Measurements from ENCODE around the gene GNAO1. TPM values are rescaled to one million over a fixed set of nuclear protein-coding genes. Genes with fewer than 3 reads are reported as not detected.

GNAO1 gene
- total RNA-seq, 1 experiment from 2014 or later, result not detected

DNA sequence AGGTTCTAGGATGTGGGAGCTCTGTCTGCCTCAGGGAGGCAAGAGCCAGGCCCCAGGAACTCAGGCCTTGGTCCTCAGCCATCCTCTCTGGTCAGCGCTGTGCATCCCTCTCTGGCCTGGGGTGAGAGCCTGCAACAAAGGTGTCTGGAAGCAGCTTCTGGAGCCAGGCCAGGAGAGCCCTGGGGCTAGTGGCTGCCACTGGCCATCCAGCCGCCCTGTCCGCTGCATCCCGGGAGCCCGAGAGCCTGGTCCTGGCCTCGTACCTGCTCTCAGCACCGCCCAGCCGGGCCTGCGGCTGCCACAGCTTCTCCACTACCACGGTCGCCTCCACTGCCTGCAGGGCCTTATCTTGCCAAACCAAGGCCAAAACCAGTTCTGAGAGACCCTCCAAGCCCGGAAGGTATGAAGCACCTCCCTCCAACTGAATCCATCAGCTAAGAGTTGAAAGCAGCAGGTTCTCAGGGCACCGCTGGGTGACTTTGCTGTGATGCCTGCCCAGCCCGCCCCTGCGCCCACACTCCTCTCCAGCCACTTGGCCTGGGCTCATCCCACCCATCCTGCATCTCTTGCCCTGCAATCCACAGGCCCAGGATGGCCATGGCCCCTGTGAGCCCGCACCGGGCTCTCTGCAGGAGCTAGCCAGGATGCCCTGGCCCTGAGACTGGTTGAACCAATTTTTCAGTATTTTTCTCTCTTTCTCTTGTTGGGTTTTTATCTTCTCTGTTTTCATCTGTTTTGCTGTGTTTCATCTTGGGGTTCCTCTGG, 148.3 kb downstream of the GNAO1 start:
- no peaks in the 10 kb centered on the region for H3K79me2 ChIP-seq (ENCODE audit: low read length)
- H2AFZ ChIP-seq (ENCODE audit: low read length), result no peak overlapping the region
- no TSS peak for BruUV-seq (replicated peaks)
- TF ChIP-seq EZH2 (IDR thresholded peaks at IDR 0.05; ENCODE audit: low read length, unreplicated experiment) (no peak), EZH2phosphoT487 (IDR thresholded peaks at IDR 0.05; ENCODE audit: borderline replicate concordance, low read length) (no peak)
- TF ChIP-seq, protein P1, sequence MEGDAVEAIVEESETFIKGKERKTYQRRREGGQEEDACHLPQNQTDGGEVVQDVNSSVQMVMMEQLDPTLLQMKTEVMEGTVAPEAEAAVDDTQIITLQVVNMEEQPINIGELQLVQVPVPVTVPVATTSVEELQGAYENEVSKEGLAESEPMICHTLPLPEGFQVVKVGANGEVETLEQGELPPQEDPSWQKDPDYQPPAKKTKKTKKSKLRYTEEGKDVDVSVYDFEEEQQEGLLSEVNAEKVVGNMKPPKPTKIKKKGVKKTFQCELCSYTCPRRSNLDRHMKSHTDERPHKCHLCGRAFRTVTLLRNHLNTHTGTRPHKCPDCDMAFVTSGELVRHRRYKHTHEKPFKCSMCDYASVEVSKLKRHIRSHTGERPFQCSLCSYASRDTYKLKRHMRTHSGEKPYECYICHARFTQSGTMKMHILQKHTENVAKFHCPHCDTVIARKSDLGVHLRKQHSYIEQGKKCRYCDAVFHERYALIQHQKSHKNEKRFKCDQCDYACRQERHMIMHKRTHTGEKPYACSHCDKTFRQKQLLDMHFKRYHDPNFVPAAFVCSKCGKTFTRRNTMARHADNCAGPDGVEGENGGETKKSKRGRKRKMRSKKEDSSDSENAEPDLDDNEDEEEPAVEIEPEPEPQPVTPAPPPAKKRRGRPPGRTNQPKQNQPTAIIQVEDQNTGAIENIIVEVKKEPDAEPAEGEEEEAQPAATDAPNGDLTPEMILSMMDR (conservative IDR thresholded peaks at IDR 0.05; ENCODE audit: low read depth, low read length), result no peak
- ATAC-seq (no peak), DNase-seq (no peak)
- no peaks in the 10 kb centered on the region for H3K36me3 ChIP-seq (ENCODE audit: low read depth, low read length)
- H3K9me2 ChIP-seq (replicated peaks; ENCODE audit: low read length), result no peaks in the 10 kb centered on the region
- H3K27ac ChIP-seq (ENCODE audit: low read length), result no peak overlapping the region
- intact Hi-C loops (cut with micrococcal nuclease), result no loop called here
- ChIA-PET POLR2A (ENCODE audit: unreplicated experiment) (no interaction called here), CTCF (no interaction called here)
- H3K9ac ChIP-seq (ENCODE audit: low read length), result no peak overlapping the region
- no peak overlapping the region for H3K4me2 ChIP-seq (ENCODE audit: low read length)
- H3K4me1 ChIP-seq (ENCODE audit: insufficient read depth, low read length), result peaks cover 11% of the 10 kb centered on the region; the same call in 1 of the 2 replicates
- no peaks in the 10 kb centered on the region for H3K9me3 ChIP-seq (ENCODE audit: low read length)
- H3F3A ChIP-seq (ENCODE audit: low read length, unreplicated experiment), result no peaks in the 10 kb centered on the region
- no peak overlapping the region for H3K4me3 ChIP-seq (ENCODE audit: low read length)
- H3K27me3 ChIP-seq (ENCODE audit: low read length), result no peaks in the 10 kb centered on the region
- H4K20me1 ChIP-seq (ENCODE audit: low read length), result no peaks in the 10 kb centered on the region

DNA sequence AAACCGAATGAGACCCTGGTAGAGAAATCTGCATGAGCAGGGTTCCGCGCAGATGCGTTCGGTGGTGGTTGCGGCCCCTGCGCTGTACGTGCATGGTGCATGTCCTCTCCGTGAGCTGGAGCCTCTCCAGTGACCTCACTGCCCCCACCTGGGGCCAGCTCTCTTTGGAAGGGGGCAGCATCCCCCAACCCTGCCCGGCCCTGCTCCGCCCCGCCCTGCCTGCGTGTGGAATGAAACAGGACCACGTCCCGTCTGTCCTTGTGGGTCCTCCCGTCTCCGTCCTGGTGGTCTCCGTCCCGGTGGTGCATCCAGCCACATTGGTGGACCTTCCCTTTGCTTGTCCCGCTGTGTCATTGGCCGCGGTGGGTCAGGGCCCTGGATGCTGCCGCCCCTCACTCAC, 149.1 kb downstream of the GNAO1 start:
- Histone ChIP-seq H2AFZ (ENCODE audit: low read length) (no peak overlapping the region), H3K36me3 (ENCODE audit: low read depth, low read length) (no peaks in the 10 kb centered on the region), H3K4me1 (ENCODE audit: insufficient read depth, low read length) (peaks cover 12% of the 10 kb centered on the region; the same call in 1 of the 2 replicates), H3K27me3 (ENCODE audit: low read length) (no peaks in the 10 kb centered on the region), H3K9me3 (ENCODE audit: low read length) (no peaks in the 10 kb centered on the region), H4K20me1 (ENCODE audit: low read length) (no peaks in the 10 kb centered on the region), H3K4me3 (ENCODE audit: low read length) (no peak overlapping the region), H3K9ac (ENCODE audit: low read length) (no peak overlapping the region), H3K9me2 (replicated peaks; ENCODE audit: low read length) (no peaks in the 10 kb centered on the region), H3K27ac (ENCODE audit: low read length) (no peak overlapping the region), H3K4me2 (ENCODE audit: low read length) (no peak overlapping the region), H3F3A (ENCODE audit: low read length, unreplicated experiment) (no peaks in the 10 kb centered on the region), H3K79me2 (ENCODE audit: low read length) (no peaks in the 10 kb centered on the region)
- POLR2A ChIA-PET (ENCODE audit: unreplicated experiment), result no interaction called here
- TF ChIP-seq EZH2 (IDR thresholded peaks at IDR 0.05; ENCODE audit: low read length, unreplicated experiment) (no peak), EZH2phosphoT487 (IDR thresholded peaks at IDR 0.05; ENCODE audit: borderline replicate concordance, low read length) (no peak)
- TF ChIP-seq, protein P1 (conservative IDR thresholded peaks at IDR 0.05; ENCODE audit: low read depth, low read length), result no peak
- no peak for ATAC-seq
- no peak for DNase-seq
- no TSS peak for BruUV-seq (replicated peaks)
- intact Hi-C loops (cut with micrococcal nuclease), result no loop called here
- CTCF ChIA-PET, result no interaction called here

DNA sequence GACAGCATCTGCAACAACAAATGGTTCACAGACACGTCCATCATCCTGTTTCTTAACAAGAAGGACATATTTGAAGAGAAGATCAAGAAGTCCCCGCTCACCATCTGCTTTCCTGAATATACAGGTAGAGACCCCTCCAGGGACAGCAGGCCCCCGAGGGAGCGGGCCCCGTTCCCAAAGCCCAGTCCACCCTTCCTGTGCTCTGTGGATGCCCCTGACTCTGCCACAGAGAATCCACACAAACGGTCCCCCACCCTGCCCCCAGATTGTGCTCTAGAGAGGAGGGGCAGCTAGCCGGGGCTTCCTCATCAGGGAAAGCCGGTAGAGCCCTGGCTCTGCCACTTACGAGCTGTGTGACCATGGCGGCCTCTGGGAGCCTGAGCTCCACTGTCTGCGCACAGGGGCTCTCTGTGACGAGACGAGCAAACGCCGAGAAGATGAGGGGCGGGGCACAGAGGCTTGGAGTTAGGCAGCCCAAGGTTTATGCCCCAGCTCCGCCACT, 149.6 kb downstream of the GNAO1 start:
- Histone ChIP-seq H3K9me2 (replicated peaks; ENCODE audit: low read length) (no peaks in the 10 kb centered on the region), H3K9ac (ENCODE audit: low read length) (no peak overlapping the region), H3K27ac (ENCODE audit: low read length) (no peak overlapping the region), H3K4me2 (ENCODE audit: low read length) (no peak overlapping the region), H3K9me3 (ENCODE audit: low read length) (no peaks in the 10 kb centered on the region), H2AFZ (ENCODE audit: low read length) (no peak overlapping the region), H3K4me3 (ENCODE audit: low read length) (no peak overlapping the region), H3K79me2 (ENCODE audit: low read length) (no peaks in the 10 kb centered on the region), H4K20me1 (ENCODE audit: low read length) (no peaks in the 10 kb centered on the region), H3K27me3 (ENCODE audit: low read length) (no peaks in the 10 kb centered on the region), H3K36me3 (ENCODE audit: low read depth, low read length) (no peaks in the 10 kb centered on the region), H3K4me1 (ENCODE audit: insufficient read depth, low read length) (peaks cover 12% of the 10 kb centered on the region; the same call in 1 of the 2 replicates), H3F3A (ENCODE audit: low read length, unreplicated experiment) (no peaks in the 10 kb centered on the region)
- ATAC-seq (no peak), DNase-seq (no peak)
- ChIA-PET POLR2A (ENCODE audit: unreplicated experiment) (no interaction called here), CTCF (no interaction called here)
- no TSS peak for BruUV-seq (replicated peaks)
- TF ChIP-seq, protein P1 (conservative IDR thresholded peaks at IDR 0.05; ENCODE audit: low read depth, low read length), result no peak
- TF ChIP-seq EZH2 (IDR thresholded peaks at IDR 0.05; ENCODE audit: low read length, unreplicated experiment) (no peak), EZH2phosphoT487 (IDR thresholded peaks at IDR 0.05; ENCODE audit: borderline replicate concordance, low read length) (no peak)
- intact Hi-C loops (cut with micrococcal nuclease), result no loop called here

Data from PC-3 (cell line).